ENCODE results near the gene IGF1.
"Not testable (repeated sequence)": the region's sequence is repeated elsewhere in the genome, so short reads cannot be mapped to it uniquely, and the experiment has no call there.

IGF1 gene

GRCh38 chr12:102454808-102455760 is 25.3 kb downstream of the IGF1 start:
- TF ChIP-seq CTCF (IDR thresholded peaks at IDR 0.05; ENCODE audit: insufficient read depth, low read depth, low read length, missing control alignments) = no peak
- no peak for DNase-seq (ENCODE audit: low read depth)
- no peak overlapping the region for H3K4me3 ChIP-seq (ENCODE audit: low read length)

- H3K4me3 ChIP-seq (ENCODE audit: low read length) = no peak overlapping the region
- DNase-seq (ENCODE audit: low read depth) = no peak
- no peak for TF ChIP-seq CTCF (IDR thresholded peaks at IDR 0.05; ENCODE audit: insufficient read depth, low read depth, low read length, missing control alignments)
These were observed 26.0 kb downstream of the IGF1 start for GRCh38 chr12:102454330-102454729.

- H3K4me3 ChIP-seq (ENCODE audit: low read length) = no peak overlapping the region
- no peak for DNase-seq (ENCODE audit: low read depth)
- no peak for TF ChIP-seq CTCF (IDR thresholded peaks at IDR 0.05; ENCODE audit: insufficient read depth, low read depth, low read length, missing control alignments)
These were observed 27.8 kb downstream of the IGF1 start for GRCh38 chr12:102452605-102453004.

- H3K4me3 ChIP-seq (ENCODE audit: low read length); DNase-seq (ENCODE audit: low read depth): not testable (repeated sequence)
These were observed 31.3 kb downstream of the IGF1 start for GRCh38 chr12:102449018-102449417.

- not testable (repeated sequence) for H3K4me3 ChIP-seq (ENCODE audit: low read length); DNase-seq (ENCODE audit: low read depth)
These were observed 32.9 kb downstream of the IGF1 start for GRCh38 chr12:102447426-102447825.

GRCh38 chr12:102444707-102445106 is 35.7 kb downstream of the IGF1 start:
- TF ChIP-seq CTCF (IDR thresholded peaks at IDR 0.05; ENCODE audit: insufficient read depth, low read depth, low read length, missing control alignments) = no peak
- no peak for DNase-seq (ENCODE audit: low read depth)
- no peak overlapping the region for H3K4me3 ChIP-seq (ENCODE audit: low read length)

- no peak for TF ChIP-seq CTCF (IDR thresholded peaks at IDR 0.05; ENCODE audit: insufficient read depth, low read depth, low read length, missing control alignments)
- no peak overlapping the region for H3K4me3 ChIP-seq (ENCODE audit: low read length)
- no peak for DNase-seq (ENCODE audit: low read depth)
These were observed 36.3 kb downstream of the IGF1 start for GRCh38 chr12:102444093-102444492.

GRCh38 chr12:102441077-102441596 is 39.2 kb downstream of the IGF1 start:
- DNase-seq (ENCODE audit: low read depth) = no peak
- H3K4me3 ChIP-seq (ENCODE audit: low read length) = no peak overlapping the region
- no peak for TF ChIP-seq CTCF (IDR thresholded peaks at IDR 0.05; ENCODE audit: insufficient read depth, low read depth, low read length, missing control alignments)

Measured in epithelial cell of esophagus (primary cell).